SHP77 treated with DMSO at 0.1 percent for 48 hours (cell line): ENCODE data around the gene RHBDD1.

Source experiments
- DNase-seq: peaks from one replicate; lab custom pipeline; 2025; lab: John Stamatoyannopoulos, UW

Gene RHBDD1

DNA sequence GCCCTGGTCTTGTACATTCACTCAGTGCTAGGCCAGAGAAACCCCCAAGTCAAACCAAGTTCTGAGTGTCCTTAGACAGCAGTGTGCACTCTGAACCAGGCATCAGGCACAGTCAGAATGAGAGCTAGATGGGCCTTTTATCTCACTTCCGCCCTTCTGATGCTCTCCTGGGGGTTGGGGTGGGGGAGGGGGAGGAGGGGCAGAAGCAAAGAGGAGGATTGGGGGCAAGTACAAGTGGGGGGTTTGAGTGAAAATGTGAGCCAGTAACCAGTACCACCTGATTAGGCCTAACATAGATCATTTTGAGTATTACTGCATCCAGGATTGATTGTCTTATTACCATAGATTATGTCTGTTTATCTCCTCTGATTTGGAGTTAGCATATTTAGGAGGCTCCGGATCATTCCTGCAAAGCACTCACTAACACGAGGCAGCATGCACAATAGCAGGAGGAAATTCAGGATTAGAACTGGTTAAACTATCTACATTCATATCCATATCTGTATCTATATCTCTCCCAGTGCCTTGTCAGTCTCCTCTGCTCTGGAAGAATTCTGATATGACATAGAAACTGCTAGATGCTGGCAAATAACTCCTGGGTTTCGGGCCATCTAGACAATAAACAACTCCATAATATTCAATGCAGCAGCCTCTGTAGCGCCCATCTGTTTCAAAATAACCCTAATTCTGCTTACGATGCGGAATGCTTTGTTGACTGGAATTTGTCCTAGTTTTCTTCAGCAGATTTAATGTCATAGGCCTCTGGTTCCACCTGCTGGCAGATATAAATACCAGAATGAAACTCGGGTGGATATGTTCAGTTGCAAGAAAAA lies 149.1 kb downstream of the RHBDD1 start:
- peak; percentile 8 for DNase-seq

DNA sequence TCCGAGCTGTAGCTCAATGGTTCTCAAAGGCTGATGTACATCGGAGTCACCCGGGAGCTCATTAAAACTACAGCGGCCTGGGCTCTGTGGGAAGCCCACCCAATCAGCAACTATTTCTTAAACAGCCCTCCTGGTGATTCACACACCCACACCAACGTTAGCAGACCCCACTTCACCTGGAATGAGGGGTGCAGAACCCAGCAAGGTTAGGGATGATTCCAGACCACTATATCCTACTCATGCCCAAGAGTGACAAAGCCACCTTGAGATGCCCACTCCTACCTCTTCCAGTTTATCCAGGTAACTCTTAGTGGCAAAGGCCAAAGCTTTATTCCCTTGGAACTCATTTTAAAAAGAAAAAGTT lies 149.7 kb downstream of the RHBDD1 start:
- no peak for DNase-seq

DNA sequence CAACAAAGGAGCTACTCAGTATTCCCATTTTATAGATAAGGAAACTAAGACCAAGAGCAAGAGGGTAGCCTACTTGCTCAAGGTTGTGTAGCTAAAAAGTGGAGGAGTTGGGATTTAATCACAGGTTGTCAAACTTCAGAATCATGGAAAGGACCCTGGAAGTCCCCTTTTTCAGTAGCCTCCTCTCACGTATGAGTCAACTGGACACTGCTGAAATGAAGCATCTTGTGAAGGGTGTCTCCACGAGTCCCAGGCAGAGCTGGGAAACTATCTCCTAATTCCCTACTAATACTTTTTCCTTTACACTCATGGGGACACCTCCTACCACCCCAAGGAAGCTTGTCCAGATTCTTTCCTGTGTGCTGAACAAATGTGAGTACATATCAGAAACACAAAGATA lies 155.8 kb downstream of the RHBDD1 start:
- no peak for DNase-seq

DNA sequence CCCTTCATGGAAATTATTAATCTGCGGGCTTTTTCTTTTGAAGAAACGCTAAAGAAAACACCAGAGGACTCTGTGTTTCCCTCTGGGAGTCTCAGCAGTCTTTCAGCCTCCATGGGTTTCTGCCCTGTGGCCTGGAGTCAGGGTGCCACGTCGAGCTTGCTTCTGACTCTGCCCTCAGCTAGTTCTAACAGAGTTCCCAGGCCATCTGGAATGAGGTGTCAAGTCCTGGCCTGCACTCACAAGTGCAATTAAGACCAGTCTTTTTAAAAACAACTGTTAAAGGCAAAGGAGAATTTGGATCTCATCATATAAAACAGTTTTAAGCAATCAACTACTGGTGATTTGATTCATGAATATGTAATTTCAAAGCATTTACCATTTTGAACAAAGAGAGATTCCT lies 157.3 kb downstream of the RHBDD1 start:
- no peak for DNase-seq

DNA sequence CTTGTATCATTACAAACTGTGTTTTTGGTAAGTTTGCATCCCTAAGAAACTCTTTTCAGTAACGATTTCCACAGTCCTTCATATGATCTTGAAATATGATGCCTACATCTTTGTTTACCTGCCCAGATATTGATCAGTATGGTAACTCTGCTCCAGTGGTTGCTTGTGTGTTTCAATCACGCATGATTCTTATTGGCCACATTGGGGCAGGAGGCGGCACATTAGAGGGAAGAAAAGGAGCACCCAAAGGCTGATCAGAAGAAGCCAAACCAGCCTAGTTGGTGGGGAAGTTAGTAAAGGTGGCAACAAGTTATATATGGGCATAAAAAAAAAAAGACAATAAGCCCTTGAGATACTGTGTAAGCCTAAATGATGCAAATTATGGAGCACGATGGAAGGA lies 158.9 kb downstream of the RHBDD1 start:
- no peak for DNase-seq

DNA sequence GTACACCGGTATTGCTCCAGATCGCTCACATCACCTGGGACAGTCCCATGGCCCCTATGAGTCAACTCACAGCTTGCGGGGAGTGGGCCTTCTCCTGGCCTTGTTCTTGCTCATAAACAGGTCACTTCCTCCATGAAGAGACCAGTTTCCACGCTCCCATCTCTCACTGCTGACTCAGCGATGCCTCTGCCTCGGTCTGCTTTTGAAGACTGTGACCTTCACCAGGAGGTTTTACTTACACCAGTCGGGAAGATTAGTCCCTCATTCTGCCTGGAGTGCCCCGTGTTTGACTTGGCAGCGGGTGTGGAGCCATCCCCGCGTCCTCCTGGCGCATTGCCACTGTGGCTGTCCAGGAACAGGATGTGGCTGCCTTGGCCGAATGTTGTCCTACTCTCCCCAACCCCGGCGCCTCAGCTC lies 159.8 kb downstream of the RHBDD1 start:
- peak; percentile 11 for DNase-seq

DNA sequence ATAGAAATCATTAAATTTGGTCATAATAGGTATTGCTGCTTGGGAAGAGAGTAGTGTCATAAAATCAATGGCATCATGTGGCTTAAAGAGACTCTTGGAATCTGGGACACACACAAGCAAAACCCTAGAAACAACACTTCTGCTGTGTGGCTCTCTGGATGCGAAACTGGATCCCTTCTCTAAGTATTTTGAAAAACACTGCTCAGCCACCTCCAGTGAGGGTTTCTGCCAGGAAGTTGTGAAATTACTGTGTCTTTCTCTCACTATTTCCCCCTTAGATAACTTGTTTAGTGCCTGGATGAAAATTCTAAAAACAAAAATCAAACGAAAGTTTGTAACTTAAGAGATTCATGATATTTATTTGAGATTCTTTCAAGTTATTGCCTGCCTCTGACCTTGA lies 163.8 kb downstream of the RHBDD1 start:
- no peak for DNase-seq

DNA sequence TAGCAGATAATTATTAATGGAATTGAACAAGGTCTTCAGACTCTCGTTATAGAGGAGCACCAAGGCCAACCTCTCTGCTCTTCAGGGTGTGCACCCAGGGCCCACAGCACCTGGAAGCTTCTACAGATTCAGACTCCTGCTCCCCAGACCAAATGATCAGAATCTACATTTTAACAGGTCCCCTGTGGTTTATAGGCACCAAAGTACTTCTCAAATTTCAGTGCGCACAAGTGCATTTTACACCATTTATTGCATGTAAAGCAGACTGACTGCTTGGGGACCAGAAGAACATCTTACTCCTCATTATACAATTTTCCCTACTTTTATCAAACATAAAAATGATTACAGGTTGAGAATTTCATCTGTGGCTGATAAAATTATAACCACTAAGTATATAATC lies 164.3 kb downstream of the RHBDD1 start:
- DNase-seq: no peak

DNA sequence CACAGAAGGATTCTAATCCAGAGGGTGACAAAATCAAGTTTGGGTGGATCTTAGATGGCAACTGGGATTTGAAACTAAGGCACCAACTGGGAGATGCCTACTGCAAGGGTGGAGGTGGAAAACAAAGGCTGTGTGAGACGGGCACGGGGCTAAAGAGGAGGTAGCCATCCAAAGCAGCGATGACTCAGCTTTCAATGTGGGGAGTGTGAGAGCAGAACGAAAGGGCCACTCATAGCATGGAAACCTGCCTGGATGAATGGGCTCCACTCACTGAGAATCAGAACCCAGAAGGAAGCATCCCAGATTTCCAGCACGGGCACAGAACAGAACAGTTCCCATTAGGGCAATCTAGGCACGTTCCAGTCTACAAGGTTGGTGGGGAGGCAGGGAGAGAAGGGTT lies 168.6 kb downstream of the RHBDD1 start:
- DNase-seq: no peak

DNA sequence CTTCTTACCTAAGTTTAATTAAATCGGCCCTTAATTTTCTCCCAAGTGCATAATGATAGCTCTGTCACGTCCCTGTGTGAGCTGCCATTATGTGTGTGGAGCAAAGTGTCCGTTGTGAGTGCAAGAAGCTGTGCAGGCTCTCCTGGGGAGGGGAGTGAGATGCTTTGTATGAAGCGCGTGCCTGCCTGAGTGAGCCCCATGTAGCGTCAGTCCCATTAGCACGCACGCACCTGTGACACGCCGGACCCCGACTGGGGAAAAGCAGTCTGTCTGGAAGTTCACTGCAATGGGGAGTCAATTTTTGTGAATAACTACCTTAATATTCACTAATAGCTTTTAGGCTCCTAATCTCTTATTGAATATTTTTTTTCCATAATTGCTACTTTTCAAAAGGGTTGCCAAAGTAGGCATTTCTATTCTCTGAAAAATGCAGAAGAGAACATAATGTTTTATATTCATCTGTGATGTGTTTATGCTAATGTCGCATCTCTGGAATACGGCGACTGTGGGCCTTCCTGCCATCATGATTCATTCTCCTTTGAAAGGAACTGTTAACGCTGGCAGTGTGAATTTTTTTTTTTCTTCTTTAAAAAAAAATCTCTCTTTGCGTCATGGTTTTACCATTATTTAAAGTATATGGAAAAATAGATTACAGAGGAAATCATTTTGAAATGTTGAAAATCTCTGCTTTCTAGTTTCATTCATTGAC lies 170.5 kb downstream of the RHBDD1 start:
- DNase-seq: no peak

DNA sequence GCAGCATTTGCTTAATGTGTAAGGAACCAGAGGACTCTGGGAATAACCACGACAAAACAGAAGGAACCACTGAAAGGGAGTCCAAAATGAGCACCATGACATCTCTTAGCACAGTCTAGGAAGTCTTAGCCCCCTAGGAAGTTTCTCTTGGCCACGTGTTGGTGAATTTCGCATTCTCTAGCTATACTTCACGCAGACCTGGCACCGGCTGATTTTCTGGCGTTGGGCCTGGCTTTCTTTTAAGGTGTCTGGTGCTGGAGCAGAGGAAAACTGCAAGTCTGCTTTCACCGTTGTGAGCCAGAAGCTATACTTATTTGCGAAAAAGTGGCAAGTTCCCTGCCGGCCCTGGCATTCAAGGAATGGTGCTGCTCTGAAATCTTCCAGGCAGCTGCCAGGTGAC lies 171.3 kb downstream of the RHBDD1 start:
- DNase-seq: no peak

DNA sequence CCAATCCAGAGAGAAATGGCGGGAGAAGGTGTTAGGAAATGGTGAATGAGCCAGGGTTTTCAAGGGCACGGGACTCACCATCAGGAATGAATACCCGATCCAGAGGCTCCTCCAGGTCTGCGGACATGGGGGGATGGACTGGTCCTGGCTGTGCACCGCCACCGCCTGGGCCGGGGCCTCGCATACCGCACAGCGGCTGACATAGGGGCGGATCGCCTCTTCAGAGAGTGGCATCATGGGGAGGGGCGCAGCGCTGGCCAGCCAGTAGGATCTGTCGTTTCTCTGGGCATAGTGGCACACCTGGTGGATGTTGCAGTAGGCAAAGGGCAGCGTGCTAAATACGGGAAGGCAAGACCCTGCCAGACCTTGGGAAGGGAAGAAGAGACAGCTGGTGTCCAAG lies 172.1 kb downstream of the RHBDD1 start:
- no peak for DNase-seq

DNA sequence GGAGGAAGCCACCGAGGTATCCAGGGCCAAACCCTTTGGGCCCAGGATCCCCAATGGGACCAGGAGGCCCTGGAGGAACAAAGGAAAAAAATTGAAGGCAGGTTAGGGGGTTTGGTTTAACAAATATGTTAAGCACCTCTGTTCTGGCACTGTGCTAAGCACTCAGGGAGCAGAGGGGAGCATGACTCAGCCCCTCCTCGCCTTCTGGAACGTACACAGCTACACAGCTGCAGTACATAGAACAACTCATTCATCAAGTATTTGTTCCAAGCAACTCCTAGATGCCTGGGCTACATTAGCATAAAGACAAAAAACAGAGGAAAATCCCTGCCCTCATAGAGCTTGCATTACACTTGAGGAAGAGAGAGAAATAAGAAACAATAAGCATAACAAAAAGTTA lies 174.6 kb downstream of the RHBDD1 start:
- DNase-seq: no peak

DNA sequence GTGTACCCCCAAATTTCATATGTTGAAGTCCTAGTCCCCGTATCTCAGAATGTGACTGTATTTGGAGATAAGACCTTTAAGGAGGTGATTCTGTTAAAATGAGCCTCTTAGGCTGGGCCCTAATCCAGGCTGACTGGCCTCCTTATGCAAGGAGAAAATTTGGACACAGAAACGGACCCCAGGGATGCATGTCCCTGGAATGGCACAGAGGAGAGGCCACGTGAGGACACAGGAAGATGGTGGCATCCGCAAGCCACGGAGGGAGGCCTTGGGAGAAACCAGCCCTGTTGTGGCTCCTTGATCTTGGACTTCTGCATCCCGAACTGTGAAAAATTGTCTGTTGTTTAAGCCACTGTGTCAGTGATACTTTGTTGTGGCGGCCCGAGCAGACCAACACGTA lies 177.5 kb downstream of the RHBDD1 start:
- no peak for DNase-seq

DNA sequence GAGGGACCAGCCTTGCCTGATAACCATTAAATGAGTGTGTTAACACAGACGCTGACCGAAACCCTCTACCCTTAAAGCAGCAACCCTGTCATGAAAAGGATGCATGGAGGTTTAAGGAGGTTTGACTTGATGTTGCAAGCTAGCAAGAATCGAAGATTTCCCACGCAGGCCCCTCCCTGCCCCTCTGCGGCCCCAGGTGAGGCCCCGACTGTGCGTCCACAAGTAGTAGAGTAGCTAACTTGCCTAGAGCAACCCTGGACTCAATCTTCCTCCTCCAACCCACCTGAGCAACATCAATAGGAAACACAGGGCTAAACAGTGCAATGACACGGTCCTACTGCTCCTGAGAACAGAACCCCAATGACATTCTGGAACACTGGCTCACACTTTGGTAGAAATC lies 178.0 kb downstream of the RHBDD1 start:
- no peak for DNase-seq

DNA sequence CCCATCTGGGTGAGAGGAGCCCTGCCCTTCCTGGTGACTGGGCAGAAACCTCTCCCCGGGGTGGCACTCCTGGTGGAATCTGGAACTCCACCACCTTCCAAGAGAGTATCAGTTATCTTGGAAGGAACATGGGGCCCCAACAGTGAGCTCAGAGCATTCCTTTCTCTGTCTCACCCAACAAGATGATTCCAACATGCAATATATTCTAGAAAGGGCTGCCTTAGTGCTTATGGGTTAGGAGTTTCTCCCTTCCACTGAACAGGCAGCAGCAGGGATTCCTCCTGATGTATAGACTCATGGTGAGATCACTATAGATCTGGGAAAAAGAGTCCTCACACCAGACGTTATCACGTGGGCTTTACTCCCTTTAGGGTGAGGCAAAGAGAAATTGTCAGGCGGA lies 181.0 kb downstream of the RHBDD1 start:
- no peak for DNase-seq

DNA sequence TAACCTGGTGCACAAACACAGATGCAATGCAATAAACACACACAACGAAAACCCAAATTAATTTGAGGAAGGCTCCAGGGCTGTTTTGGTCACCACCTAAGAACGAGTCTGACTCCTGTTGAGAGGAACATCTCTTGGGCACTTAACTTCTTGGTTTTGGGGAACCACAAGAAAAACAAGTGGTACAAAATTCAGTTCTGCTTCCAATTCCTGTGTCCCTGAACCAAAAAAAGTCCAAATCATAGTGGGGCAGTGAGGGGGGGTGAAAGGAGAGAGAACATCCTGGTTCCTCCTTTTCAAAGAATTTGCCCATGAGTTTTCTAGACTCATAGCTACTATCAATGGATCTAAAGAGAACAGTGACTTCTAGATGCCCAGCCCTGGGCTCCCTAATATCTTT lies 184.6 kb downstream of the RHBDD1 start:
- no peak for DNase-seq

DNA sequence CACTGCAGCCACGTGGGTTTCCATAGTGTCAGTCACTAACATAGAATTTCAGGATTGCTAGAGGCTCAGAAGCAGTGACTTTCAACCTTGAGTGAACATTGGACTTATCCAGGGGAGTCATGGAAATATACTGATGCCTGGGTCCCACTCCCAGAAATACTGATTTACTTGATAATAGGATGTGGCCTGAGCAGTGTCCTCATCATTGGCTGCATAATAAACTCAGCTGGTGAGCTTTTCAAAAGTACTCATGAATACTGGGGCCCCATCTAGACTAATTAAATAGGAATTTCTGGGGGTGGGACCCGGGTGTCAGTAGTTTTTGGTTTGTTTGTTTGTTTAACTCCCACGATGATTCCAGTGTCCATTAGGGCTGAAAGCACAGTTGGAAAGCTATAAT lies 186.8 kb downstream of the RHBDD1 start:
- DNase-seq: no peak

DNA sequence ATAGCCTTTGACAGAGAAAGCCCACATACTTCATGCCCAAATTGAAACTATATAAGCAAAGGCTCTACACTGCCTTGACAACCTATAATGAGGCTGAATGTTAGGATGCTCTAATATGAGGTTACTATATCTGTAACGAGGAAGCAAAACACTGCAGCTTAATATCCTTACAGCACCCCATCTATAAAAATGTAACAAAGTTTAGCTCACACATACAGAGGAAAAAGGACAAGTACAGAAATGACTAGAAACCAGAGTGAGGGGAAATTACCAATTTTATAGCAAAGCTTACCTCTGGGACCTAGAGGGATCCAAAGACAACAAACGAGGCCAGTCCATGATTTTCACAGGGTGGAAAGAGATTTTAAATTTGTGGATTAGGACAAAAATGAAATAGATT lies 189.7 kb downstream of the RHBDD1 start:
- DNase-seq: no peak

DNA sequence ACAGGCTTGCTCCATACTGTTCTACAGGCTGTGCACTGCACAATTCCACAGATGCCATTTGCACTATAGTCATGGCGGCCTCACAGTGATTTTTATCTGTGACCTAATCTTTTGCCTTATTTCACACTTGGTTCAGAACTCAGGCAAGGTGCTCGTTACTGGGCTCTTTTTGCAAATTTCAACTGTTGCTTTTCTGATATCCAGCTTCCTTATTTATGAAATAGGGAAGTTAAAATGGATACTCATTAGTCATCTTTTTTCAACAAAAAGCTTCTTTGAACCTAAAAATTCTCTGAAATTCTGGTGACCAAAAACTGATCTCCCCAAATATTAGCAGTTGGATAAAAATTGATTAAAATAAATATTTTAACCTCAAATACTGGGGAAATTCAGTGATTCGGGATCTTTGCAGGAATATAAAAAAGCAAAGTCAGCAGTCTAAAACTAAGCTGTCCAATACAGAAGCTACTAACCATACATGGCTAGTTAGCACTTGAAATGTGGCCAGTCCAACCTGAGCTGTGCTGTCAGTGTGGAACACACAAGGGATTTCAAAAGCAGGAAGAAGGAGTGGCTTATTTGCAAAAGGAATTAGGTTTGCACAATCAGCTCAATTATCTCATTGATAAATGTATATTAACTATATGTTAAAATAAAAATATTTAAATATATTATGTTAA lies 193.7 kb downstream of the RHBDD1 start:
- DNase-seq: no peak

DNA sequence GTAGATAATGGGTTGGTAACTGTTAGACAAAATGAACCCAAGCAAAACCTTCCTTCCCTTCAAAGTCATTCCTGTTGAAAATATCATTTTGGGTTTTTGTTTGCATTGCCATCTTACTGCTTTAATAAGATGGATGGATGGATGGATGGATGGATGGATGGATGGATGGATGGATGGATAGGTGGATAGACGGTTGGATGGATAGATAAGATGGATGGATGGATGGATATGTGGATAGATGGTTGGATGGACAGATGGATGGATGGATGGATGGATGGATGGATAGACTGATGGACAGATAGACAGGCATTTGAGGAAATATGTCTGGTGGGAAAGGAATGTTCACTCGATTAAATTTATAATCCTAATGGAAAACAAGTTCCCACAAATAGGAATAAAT lies 194.9 kb downstream of the RHBDD1 start:
- DNase-seq: no peak

DNA sequence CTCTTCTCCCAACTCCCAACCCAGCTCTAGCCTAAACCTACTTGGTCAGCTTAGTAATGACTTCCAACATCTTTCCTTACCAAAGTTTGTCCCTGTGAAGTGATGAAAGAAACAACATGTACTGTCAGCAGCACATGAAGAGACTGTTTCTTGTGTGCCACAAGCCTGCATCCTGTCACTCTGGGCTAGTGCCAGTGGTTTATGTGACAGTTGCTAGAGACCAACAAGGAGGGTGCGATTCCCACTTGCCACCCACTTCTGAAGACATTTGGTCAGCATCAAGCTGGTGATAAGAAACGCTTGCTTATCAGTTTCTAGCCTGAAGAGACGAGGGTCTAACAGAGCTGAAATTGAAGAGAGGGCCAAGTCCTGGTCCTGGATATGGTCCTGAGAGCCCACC lies 195.5 kb downstream of the RHBDD1 start:
- DNase-seq: no peak

DNA sequence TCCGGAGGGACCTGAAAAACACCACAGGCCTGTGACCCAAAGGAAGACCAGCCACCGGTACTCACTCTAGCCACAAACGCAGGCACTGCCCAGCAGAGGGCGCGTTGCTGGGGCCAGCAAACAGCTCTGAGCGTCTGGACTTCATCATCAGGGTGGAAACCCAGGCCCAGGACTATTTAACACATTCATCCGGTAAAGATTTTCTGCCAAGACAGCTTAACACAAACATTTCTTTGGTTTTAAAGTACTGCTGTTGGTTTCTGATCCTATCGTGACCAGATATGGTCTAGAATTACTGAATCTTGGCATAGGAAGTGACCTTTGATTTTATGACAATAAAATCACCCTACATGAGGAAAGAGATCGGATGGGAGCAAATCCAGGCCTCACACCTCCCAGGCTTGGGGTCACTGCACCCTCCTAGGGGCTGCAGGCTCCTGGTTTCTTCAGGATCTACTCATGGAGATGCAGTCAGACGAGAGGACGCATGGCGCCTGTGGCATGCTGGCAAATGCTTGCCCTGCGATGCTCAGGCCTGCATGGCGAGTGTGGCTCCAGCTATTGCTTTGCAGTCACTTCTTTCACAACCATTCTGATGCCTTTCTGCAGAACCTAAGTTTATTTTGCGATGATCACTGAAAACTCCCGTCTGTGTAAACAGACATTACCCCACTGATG lies 197.8 kb downstream of the RHBDD1 start:
- DNase-seq: no peak
